Thoracic aorta endothelial cell (primary cell): ENCODE measurements around the gene RNF220. TPM values are rescaled to one million over a fixed set of nuclear protein-coding genes. Genes with fewer than 3 reads are reported as not detected.

ENCODE experiments used
- small RNA-seq: library from RNA; depleted of rRNA; stranded (forward); fragments of <200 nt; gene quantifications from one replicate; pipeline ENCODE3, GENCODE V24; 2012
- total RNA-seq: library from RNA; depleted of rRNA; stranded (reverse); fragments of >200 nt; gene quantifications from 2 replicates; pipeline ENCODE4 v1.2.3, GENCODE V29; 2012

Gene RNF220
- 60.8 and 63.6 TPM in 2 replicates for total RNA-seq

DNA sequence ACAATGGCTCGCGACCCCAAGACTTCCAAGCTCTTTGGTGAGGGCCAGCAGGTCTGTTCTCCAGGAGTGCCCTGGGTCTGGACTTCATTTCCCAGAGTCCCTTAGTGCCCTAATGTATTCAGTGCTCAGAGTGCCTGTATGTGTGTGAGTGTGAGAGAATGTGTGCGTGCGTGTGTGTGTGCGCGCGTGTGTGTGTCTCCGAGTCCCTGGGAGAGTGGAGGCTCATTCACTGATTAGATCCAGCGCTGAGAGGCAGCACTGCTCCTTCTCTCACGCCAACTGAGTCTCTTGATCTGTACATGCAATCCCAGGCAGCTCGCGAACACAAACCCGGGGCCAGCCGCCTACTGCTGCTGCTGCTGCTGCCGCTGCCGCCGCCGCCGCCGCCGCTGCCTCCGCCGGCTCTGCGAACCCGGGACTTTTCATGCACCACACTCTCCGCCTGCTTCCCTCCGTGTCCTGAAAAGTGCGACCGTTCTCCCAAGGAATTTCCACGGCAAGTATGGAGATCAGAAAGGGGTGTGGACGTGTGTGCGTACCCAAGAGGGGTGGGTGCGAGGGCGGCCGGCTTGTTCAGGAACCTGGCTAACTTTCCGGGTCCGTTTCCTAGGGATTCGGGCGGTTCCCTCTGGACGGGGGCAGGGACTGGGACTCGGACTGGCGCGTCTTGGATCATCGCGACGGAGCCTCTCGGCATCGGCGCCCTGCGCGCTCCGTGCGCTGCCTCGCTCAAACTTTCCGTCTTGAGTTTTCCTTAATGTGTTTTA is at the start of gene RNF220:
Gene RNF220 (plus strand): TSS at position 225 of the 767 bp plus-strand sequence.

DNA sequence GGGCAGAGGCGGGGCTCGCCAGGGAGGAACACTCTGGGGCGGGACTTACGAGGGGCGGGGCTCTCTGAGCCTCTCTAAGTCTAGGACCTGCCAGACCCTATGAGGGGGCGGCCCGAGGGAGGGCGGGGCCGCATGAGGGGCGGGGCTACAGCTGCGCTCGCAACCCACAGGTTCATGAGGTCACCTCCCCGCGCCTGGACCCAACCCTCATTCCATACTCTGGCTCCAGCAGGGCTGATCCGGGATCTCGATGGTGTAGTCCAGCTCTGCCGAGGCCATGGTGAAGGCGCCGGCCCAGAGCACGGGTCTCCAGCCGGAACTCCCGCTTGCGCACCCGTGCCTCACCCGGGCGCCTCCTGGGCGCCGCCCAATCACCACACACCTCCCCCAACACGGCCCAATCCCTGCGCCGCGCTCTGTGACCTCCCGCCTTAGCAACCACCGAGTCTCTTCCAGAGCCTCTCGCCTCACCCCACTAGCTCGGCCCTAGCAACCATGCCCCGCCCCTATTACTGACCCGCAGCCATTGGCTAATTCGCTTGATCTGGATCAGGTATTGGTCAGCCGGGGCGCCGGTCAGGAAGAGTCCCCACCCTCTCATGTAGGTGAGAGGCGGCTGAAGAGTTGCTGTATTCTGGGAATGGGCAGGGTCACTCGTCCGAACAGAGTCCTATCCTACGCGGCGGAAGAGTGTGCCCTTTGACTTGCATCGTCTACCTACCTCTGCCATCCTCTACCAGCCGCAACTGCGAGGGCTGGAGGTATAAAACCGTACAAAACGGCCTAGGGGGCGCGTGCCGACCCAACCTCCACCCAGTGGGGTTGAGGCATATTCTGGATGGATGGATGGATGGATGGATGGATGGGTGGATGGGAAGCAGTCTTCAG is 269.3 kb downstream of the RNF220 start, which contains the start of the genes ARMH1 and TMEM53:
Gene ARMH1 (plus strand): TSS at position 602 of the 888 bp plus-strand sequence. CDS start 14,984 bp downstream, outside the sequence.
Gene TMEM53 (minus strand): TSS at position 369 of the 888 bp plus-strand sequence. CDS start 90 bp downstream, at position 279.

Small RNAs within 50 kb of the gene (small RNA-seq; reads per million reads assigned to genes)
- gene MIR5584 (not detected), gene RNU6-369P (not detected)

Other genes starting within 250 kb of the RNF220 start
- gene DMAP1, start 191.8 kb upstream of the RNF220 start, total RNA-seq: 18.8 and 21.2 TPM in 2 replicates
- 34.2 and 43.4 TPM in 2 replicates for gene ERI3, start 50.0 kb upstream of the RNF220 start, total RNA-seq